ENCODE measurements around the gene TNFRSF25. TPM values are rescaled to one million over a fixed set of nuclear protein-coding genes. Genes with fewer than 3 reads are reported as not detected.

Gene TNFRSF25
- total RNA-seq, 1 experiment from 2014 or later = 27.6 TPM

DNA sequence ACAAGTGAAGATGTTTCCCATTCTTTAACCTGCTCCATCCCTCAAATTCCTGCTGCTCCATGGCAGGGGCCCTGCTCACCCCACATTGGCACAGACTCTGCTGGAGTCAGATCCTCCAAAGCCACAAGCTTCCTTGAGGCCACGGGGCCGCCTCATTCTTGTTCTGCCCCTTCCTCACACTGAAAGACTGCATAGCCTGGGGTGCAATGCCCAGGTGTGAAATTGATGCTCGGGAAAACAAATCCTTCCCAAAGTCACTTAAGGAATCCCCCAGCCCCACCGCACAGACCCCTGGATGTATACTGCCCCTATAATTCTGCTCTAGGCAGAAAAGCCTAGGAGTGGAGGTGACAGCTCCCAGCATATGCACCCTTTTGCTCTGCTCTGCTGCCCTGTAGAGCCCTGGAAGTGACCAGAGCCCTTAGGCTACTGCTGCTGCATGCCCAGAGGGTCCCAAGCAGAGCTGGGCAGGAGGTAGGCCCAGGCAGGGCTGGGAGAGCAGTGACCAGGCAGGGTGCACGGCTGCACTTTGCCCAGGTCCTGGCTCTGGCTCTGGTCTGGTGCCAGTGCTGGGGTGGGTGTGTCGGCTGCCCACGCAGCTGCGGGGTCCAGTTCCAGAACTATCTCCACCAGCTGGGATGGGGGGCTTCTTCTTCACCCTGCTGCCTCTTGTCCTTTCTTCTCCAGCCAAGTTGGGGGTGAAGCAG, 47.9 kb downstream of the TNFRSF25 start:
- Mint-ChIP-seq H3K4me3 (ENCODE audit: unreplicated experiment) (no peak overlapping the region), H3K27me3 (ENCODE audit: insufficient read depth, unreplicated experiment) (no peaks in the 10 kb centered on the region), H3K27ac (ENCODE audit: low read depth, unreplicated experiment) (no peak overlapping the region), H3K36me3 (ENCODE audit: insufficient read depth, unreplicated experiment) (no peaks in the 10 kb centered on the region), H3K9me3 (ENCODE audit: unreplicated experiment) (no peaks in the 10 kb centered on the region), H3K4me1 (ENCODE audit: insufficient read depth, unreplicated experiment) (peaks cover 33% of the 10 kb centered on the region)
- BruUV-seq (replicated peaks) = TSS peak; percentile 20
- ChIA-PET CTCF (interaction anchor here (0.7 to 1.1 kb wide), 2 partner anchors 13 to 58 kb away, joined by 3 to 5 read pairs; no protein-coding TSS in a partner anchor), POLR2A (no interaction called here)
- TF ChIP-seq, protein P1, sequence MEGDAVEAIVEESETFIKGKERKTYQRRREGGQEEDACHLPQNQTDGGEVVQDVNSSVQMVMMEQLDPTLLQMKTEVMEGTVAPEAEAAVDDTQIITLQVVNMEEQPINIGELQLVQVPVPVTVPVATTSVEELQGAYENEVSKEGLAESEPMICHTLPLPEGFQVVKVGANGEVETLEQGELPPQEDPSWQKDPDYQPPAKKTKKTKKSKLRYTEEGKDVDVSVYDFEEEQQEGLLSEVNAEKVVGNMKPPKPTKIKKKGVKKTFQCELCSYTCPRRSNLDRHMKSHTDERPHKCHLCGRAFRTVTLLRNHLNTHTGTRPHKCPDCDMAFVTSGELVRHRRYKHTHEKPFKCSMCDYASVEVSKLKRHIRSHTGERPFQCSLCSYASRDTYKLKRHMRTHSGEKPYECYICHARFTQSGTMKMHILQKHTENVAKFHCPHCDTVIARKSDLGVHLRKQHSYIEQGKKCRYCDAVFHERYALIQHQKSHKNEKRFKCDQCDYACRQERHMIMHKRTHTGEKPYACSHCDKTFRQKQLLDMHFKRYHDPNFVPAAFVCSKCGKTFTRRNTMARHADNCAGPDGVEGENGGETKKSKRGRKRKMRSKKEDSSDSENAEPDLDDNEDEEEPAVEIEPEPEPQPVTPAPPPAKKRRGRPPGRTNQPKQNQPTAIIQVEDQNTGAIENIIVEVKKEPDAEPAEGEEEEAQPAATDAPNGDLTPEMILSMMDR (IDR thresholded peaks at IDR 0.05; ENCODE audit: unreplicated experiment) = no peak
- intact Hi-C loops (cut with micrococcal nuclease) = no loop called here
- no peak for DNase-seq (ENCODE audit: unreplicated experiment)

DNA sequence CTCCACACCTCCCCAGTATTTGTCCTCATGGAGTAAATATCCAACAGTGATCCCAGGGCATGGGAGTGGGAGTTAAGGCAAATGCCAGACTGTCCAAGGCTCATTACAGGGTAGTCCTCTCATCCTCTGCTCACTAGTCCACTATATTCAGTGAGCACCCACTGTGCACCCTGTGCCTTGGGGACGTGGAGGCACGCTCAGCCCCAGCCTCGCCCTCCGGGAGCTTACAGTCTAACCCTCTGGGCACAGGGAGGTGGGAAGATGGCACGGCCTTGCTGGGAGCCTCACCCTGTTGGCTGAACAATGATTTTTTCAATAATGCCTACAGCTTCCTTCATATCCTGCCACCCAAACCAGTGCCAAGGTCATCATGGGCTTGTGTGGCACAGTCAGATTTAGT, 49.1 kb downstream of the TNFRSF25 start:
- TF ChIP-seq, protein P1 (IDR thresholded peaks at IDR 0.05; ENCODE audit: unreplicated experiment) = no peak
- DNase-seq (ENCODE audit: unreplicated experiment) = no peak
- no peaks in the 10 kb centered on the region for H3K27me3 Mint-ChIP-seq (ENCODE audit: insufficient read depth, unreplicated experiment)
- H3K9me3 Mint-ChIP-seq (ENCODE audit: unreplicated experiment) = no peaks in the 10 kb centered on the region
- no peak overlapping the region for H3K4me3 Mint-ChIP-seq (ENCODE audit: unreplicated experiment)
- ChIA-PET CTCF (interaction anchor here (0.6 to 5.3 kb wide), 3 partner anchors 9 to 22 kb away, joined by 4 to 46 read pairs (median 7); no protein-coding TSS in a partner anchor), POLR2A (no interaction called here)
- BruUV-seq (replicated peaks) = no TSS peak
- peaks cover 32% of the 10 kb centered on the region for H3K4me1 Mint-ChIP-seq (ENCODE audit: insufficient read depth, unreplicated experiment)
- no peak overlapping the region for H3K27ac Mint-ChIP-seq (ENCODE audit: low read depth, unreplicated experiment)
- no peaks in the 10 kb centered on the region for H3K36me3 Mint-ChIP-seq (ENCODE audit: insufficient read depth, unreplicated experiment)
- intact Hi-C loops (cut with micrococcal nuclease) = no loop called here

DNA sequence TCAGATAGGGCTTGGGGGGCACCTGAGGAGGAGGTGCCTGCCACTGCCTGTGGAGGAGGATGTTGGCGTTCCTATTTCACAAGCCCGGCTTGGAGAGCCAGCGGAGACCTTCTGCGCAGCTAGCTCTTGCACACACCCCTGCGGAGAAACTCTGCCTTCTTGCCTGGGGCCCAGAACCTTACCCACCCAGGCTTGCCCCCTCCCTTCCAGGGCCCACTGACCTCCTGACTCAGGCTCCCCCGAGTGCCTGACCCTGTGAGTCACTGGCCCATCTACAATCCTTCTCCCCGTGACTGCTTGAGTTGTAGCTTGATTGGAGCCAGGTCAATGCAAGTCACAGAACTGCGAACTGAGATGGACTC, 49.7 kb downstream of the TNFRSF25 start:
- Mint-ChIP-seq H3K9me3 (ENCODE audit: unreplicated experiment) (no peaks in the 10 kb centered on the region), H3K27me3 (ENCODE audit: insufficient read depth, unreplicated experiment) (no peaks in the 10 kb centered on the region), H3K36me3 (ENCODE audit: insufficient read depth, unreplicated experiment) (no peaks in the 10 kb centered on the region), H3K4me1 (ENCODE audit: insufficient read depth, unreplicated experiment) (peaks cover 26% of the 10 kb centered on the region), H3K4me3 (ENCODE audit: unreplicated experiment) (no peak overlapping the region), H3K27ac (ENCODE audit: low read depth, unreplicated experiment) (no peak overlapping the region)
- TF ChIP-seq, protein P1 (IDR thresholded peaks at IDR 0.05; ENCODE audit: unreplicated experiment) = no peak
- BruUV-seq (replicated peaks) = no TSS peak
- POLR2A ChIA-PET = interaction anchor here (1.0 to 5.1 kb wide), 2 partner anchors 21 to 31 kb away, joined by 3 to 28 read pairs; no protein-coding TSS in a partner anchor
- intact Hi-C loops (cut with micrococcal nuclease) = no loop called here
- CTCF ChIA-PET = interaction anchor here (0.5 to 5.3 kb wide), 4 partner anchors 11 to 137 kb away, joined by 3 to 46 read pairs (median 4); no protein-coding TSS in a partner anchor
- no peak for DNase-seq (ENCODE audit: unreplicated experiment)

DNA sequence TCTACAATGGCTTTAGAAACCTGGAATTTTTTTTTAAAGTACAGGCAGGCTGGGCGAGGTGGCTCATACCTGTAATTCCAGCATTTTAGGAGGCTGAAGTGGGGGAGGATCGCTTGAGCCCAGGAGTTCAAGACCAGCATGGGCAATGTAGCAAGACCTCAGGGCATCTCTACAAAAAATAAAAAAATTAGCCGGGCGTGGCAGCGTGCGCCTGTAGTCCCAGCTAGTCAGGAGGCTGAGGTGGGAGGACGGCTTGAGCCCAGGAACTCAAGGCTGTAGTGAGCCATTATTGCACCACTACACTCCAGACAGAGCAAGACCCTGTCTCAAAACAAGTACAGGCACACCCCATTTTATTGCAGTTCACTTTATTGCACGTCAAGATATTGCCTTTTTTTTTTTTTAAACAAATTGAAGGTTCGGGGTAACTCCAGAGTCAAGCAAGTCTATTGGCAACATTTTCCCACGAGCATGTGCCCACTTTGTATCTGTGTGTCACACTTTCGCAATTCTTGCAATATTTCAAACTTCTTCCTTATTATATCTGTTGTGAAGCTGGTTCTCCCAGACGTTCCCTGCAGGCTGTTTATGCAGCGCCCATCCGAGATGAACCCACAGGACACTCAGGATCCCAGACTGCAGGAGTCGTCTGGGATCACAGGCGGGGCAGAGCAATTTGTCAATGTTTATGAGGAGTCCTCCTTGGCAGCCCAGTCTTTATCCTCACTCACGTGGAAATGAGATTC, 50.9 kb downstream of the TNFRSF25 start:
- DNase-seq (ENCODE audit: unreplicated experiment) = peak; percentile 73
- POLR2A ChIA-PET = interaction anchor here (0.8 to 5.1 kb wide), 21 partner anchors 8 to 179 kb away, joined by 3 to 29 read pairs (median 6); partner anchors contain the start of genes ACOT7, ICMT and PLEKHG5
- H3K27ac Mint-ChIP-seq (ENCODE audit: low read depth, unreplicated experiment) = peak overlapping the region; percentile 99
- TF ChIP-seq, protein P1 (IDR thresholded peaks at IDR 0.05; ENCODE audit: unreplicated experiment) = no peak
- TSS peak; percentile 93 for BruUV-seq (replicated peaks)
- H3K4me1 Mint-ChIP-seq (ENCODE audit: insufficient read depth, unreplicated experiment) = peaks cover 31% of the 10 kb centered on the region
- CTCF ChIA-PET = interaction anchor here (0.5 to 5.3 kb wide), 24 partner anchors 8 to 329 kb away, joined by 3 to 46 read pairs (median 4); no protein-coding TSS in a partner anchor
- no peaks in the 10 kb centered on the region for H3K36me3 Mint-ChIP-seq (ENCODE audit: insufficient read depth, unreplicated experiment)
- no peaks in the 10 kb centered on the region for H3K27me3 Mint-ChIP-seq (ENCODE audit: insufficient read depth, unreplicated experiment)
- peak overlapping the region; percentile 65 for H3K4me3 Mint-ChIP-seq (ENCODE audit: unreplicated experiment)
- intact Hi-C loops (cut with micrococcal nuclease) = no loop called here
- H3K9me3 Mint-ChIP-seq (ENCODE audit: unreplicated experiment) = no peaks in the 10 kb centered on the region
